ENCODE measurements around the gene SLC34A3. TPM values are rescaled to one million over a fixed set of nuclear protein-coding genes. Genes with fewer than 3 reads are reported as not detected.

SLC34A3 gene
- total RNA-seq, 1 donor from 2014 or later = not detected

DNA sequence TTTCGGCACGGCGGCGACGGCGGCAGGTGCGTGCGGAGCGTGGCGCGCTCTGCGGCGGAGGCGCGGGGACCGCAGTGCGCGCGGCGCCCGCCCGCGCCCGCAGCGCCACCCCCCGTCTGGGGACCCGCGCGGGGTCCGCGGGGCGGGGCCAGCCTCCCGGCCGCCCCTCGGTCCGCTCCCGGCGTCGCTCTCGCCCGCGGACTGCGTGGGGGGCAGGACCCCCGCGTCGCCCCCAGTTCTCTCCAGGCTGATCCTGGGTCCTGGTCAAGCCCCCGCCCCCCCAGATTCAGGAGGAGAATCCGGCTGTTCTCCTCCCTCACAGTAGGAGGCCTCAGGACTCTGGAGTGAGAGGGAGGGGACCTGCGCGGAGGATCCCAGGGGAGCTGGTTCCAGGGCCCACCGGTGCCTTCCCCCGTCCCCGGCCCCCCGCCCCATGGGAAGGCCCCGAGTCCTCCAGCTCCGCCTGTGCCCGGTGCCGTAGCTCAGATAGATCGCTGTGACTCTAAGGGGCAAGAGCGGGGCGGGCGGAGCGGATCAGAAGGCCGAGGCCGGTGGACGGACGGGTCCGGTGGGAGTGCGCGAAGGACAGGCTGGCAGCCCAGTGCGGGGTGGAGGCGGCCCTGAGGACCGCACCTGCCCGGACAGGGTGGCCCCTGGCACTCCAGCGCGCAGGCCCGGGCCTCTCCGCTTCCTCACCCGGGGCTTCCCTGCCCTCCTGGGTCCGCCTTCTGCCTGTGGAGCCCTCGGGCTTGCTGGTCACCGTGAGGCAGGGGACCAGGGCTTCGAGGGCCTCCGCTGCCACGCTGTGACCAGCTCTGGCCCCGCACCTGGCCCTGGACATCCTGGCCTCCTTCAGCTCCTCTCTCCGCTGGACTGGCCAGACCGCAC, 8.3 kb upstream of the SLC34A3 start, which contains the start of gene RNF208:
Gene RNF208 (minus strand): TSS at position 51 of the 888 bp plus-strand sequence. CDS start 1,028 bp downstream, outside the sequence.
- no peak for DNase-seq (ENCODE audit: low read depth)
- H3K4me3 ChIP-seq (ENCODE audit: low read depth, low read length) = peak within 1 kb of the TSS; percentile 91
- TF ChIP-seq, protein P1, sequence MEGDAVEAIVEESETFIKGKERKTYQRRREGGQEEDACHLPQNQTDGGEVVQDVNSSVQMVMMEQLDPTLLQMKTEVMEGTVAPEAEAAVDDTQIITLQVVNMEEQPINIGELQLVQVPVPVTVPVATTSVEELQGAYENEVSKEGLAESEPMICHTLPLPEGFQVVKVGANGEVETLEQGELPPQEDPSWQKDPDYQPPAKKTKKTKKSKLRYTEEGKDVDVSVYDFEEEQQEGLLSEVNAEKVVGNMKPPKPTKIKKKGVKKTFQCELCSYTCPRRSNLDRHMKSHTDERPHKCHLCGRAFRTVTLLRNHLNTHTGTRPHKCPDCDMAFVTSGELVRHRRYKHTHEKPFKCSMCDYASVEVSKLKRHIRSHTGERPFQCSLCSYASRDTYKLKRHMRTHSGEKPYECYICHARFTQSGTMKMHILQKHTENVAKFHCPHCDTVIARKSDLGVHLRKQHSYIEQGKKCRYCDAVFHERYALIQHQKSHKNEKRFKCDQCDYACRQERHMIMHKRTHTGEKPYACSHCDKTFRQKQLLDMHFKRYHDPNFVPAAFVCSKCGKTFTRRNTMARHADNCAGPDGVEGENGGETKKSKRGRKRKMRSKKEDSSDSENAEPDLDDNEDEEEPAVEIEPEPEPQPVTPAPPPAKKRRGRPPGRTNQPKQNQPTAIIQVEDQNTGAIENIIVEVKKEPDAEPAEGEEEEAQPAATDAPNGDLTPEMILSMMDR (conservative IDR thresholded peaks at IDR 0.05; ENCODE audit: low read depth, low read length) = no peak

DNA sequence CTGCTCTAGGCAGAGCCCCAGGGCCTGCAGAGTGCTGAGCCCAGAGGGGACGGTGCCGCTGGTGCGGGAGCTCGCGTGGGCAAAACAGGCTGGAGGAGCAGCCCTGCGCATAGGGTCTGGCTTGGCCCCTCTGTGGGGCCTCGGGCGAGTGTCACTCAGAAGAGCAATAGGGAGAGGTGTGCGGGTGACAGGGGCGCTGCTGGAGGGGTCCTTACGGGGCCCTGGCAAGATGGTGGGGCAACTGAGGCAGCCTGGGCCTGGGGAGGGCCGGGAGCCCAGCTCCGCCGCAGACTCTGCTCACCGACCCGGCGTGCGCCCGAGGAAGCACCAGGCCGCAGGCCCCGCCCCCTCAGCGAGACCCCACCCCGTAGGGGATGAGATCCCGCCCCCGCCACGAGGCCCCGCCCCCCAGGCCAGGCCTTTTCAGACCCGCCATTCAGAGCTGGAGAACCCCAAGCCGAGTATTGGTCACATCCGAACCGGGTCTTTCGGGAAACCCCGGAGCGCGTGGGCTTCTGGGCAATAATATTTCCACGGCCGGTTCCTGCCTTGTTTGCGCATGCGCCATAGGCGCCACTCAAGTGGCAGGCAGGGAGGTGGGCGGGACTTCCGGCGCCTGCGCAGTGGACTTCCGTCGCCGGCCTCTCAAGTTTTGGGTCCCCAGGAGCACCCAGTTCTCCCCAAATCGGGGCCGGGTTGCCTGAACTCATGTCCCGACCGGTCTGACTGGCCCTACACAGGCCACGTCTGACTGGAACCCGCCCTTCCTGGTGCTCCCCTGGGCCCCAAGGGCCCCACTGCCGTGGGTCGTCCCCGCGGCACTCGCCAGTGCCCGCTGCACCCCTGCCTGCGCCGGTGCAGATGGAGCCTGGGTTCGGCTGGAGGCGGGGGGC, 7.4 kb upstream of the SLC34A3 start:
- TF ChIP-seq, protein P1 (conservative IDR thresholded peaks at IDR 0.05; ENCODE audit: low read depth, low read length) = no peak
- H3K4me3 ChIP-seq (ENCODE audit: low read depth, low read length) = peak overlapping the region; percentile 91
- DNase-seq (ENCODE audit: low read depth) = peak; percentile 80

DNA sequence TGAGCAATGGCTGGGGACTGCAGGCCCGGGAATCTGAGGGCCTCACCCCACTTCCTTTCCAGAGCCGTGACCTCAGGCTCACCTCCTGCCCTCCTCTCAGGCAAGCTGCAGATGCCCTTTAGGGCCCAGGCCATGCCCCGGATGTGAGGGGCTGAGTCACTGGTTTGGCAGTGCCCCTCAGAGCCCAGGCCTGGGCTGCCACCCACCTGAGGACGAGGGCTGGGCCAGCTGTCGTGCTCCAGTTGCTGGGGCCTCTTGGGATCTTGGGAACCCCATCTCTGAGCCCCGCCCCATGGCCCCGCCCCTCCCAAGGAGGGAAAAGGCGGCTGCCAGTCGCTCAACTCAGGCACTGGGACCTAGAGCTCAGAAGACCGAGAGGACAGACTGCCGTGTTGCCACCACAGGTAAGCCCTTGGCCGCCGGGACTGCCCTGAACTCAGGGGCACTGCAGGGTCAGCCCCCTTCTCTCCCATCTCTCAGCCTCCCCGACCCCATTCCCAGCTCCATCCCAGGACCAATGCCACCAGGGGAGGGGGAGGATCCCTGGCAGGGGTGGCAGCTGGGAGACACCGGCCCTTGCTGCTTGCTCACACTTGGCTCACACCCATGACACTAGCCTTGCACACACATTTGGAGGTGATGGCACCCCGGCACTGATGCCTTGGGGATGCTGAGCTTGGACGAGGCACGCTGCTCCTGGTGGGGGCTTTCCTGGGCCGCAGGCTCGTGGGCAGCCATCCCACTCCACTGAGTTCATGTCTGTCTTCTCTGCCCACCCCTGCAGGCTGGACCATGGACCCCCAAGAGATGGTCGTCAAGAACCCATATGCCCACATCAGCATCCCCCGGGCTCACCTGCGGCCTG, 5.6 kb upstream of the SLC34A3 start, which contains the start of gene CYSRT1:
Gene CYSRT1 (plus strand): TSS at position 345 of the 865 bp plus-strand sequence. CDS start 448 bp downstream, at position 793.
- DNase-seq (ENCODE audit: low read depth) = no peak
- peak within 1 kb of the TSS; percentile 91 for H3K4me3 ChIP-seq (ENCODE audit: low read depth, low read length)
- TF ChIP-seq, protein P1 (conservative IDR thresholded peaks at IDR 0.05; ENCODE audit: low read depth, low read length) = no peak

DNA sequence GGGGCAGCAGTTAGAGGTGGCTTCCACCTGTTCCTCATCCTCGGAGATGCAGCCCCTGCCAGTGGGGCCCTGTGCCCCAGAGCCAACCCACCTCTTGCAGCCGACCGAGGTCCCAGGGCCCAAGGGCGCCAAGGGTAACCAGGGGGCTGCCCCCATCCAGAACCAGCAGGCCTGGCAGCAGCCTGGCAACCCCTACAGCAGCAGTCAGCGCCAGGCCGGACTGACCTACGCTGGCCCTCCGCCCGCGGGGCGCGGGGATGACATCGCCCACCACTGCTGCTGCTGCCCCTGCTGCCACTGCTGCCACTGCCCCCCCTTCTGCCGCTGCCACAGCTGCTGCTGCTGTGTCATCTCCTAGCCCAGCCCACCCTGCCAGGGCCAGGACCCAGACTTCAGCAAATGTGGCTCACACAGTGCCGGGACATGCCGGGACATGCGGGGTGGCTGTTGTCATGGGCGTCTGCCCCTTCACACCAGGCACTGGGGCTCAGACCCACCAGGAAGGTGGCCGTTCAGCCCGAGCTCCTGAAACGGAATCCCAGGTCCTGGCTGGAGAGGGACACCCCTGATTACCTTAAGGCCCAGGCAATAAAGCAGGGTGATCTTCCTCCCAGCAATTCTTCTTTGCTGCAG, 4.9 kb upstream of the SLC34A3 start:
- TF ChIP-seq, protein P1 (conservative IDR thresholded peaks at IDR 0.05; ENCODE audit: low read depth, low read length) = no peak
- DNase-seq (ENCODE audit: low read depth) = no peak
- no peak overlapping the region for H3K4me3 ChIP-seq (ENCODE audit: low read depth, low read length)

DNA sequence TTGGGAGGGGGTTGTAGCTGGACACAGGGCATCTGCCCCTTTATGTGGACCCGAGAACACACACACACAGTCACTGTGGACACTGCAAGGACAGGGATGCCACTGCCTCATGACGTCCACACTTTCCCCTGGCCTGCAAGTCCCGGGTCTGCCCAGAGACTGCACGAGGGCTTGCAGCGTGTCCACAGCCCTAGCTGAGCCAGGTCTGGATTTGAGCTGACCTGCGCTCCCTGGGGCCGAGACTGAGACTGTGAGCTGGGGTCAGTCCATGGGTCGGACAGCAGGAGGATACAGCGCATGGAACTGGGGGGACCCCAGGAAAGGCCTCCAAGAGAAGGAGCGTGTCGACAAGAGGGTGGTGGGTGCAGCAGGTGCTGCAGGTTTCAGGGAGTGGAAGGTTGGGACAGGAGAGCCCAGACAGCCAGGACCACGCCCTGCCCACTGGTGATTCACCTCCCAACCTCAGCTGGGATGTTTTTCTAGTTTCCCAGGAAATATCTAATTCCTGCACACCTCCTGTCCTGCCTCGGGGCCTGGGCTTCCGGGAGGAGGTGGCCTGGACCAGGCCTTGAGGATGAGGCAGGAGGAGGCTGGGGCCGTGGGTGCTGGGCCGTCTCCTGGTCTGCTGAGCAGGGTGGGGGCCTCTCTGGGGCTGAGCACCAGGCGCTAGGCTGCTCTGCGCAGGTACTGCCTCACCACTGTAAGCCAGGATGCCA, 4.2 kb upstream of the SLC34A3 start:
- TF ChIP-seq, protein P1 (conservative IDR thresholded peaks at IDR 0.05; ENCODE audit: low read depth, low read length) = no peak
- no peak for DNase-seq (ENCODE audit: low read depth)
- H3K4me3 ChIP-seq (ENCODE audit: low read depth, low read length) = no peak overlapping the region
